HG03521 (cell line): Measurements from ENCODE around the gene EPHB3.

ENCODE experiments used
- ATAC-seq: cut with Tn5 transposase; IDR thresholded peaks from one replicate; pipeline ENCODE4 v1.9.1; 2021; ENCODE audit warnings: mild to moderate bottlenecking, moderate library complexity; ENCODE audit not compliant: unreplicated experiment

Gene EPHB3

GRCh38 chr3:184563561-184563925 lies 2.0 kb downstream of the EPHB3 start:
- ATAC-seq = no peak

GRCh38 chr3:184563941-184564684 lies 2.5 kb downstream of the EPHB3 start:
- no peak for ATAC-seq

- ATAC-seq = no peak
These were observed 3.2 kb downstream of the EPHB3 start for GRCh38 chr3:184564685-184565385.

GRCh38 chr3:184565421-184566211 lies 4.0 kb downstream of the EPHB3 start:
- ATAC-seq = no peak

- no peak for ATAC-seq
These were observed 5.1 kb downstream of the EPHB3 start for GRCh38 chr3:184566441-184567414.

GRCh38 chr3:184567946-184568559 lies 6.5 kb downstream of the EPHB3 start:
- ATAC-seq = no peak

- no peak for ATAC-seq
These were observed 7.0 kb downstream of the EPHB3 start for GRCh38 chr3:184568560-184568923.

- ATAC-seq = no peak
These were observed 7.6 kb downstream of the EPHB3 start for GRCh38 chr3:184568924-184569829.

- no peak for ATAC-seq
These were observed 8.4 kb downstream of the EPHB3 start for GRCh38 chr3:184570035-184570434.

GRCh38 chr3:184570489-184570888 lies 8.9 kb downstream of the EPHB3 start:
- no peak for ATAC-seq

GRCh38 chr3:184571750-184572377 lies 10.3 kb downstream of the EPHB3 start:
- no peak for ATAC-seq

GRCh38 chr3:184572633-184573270 lies 11.2 kb downstream of the EPHB3 start:
- ATAC-seq = no peak

GRCh38 chr3:184574515-184575417 lies 13.2 kb downstream of the EPHB3 start:
- no peak for ATAC-seq

- no peak for ATAC-seq
These were observed 14.1 kb downstream of the EPHB3 start for GRCh38 chr3:184575701-184576100.

GRCh38 chr3:184576457-184577240 lies 15.1 kb downstream of the EPHB3 start:
- no peak for ATAC-seq

GRCh38 chr3:184577546-184577945 lies 16.0 kb downstream of the EPHB3 start:
- ATAC-seq = no peak
